Activated CD8-positive, alpha-beta memory T cell treated with anti-CD3 and anti-CD28 coated beads for 24 hours (primary cell): ENCODE measurements around the gene AVP.
"Not testable (repeated sequence)": the region's sequence is repeated elsewhere in the genome, so short reads cannot be mapped to it uniquely, and the experiment has no call there.

Experiments
- DNase-seq: peaks from one replicate; pipeline ENCODE4 v3.0.0-alpha.2; 2020

The AVP gene

GRCh38 chr20:3082955-3083952 lies 1.3 kb downstream of the AVP start:
- DNase-seq, result no peak

- DNase-seq, result no peak
Measured at GRCh38 chr20:3082306-3082951, 2.1 kb downstream of the AVP start.

- DNase-seq, result no peak
Measured at GRCh38 chr20:3081641-3082040, 2.9 kb downstream of the AVP start.

- DNase-seq, result no peak
Measured at GRCh38 chr20:3080939-3081388, 3.6 kb downstream of the AVP start.

- DNase-seq, result no peak
Measured at GRCh38 chr20:3077618-3078134, 6.8 kb downstream of the AVP start.

GRCh38 chr20:3075315-3075714 lies 9.2 kb downstream of the AVP start:
- DNase-seq, result not testable (repeated sequence)

- no peak for DNase-seq
Measured at GRCh38 chr20:3074812-3075211, 9.7 kb downstream of the AVP start.

GRCh38 chr20:3073251-3073643 lies 11.3 kb downstream of the AVP start:
- not testable (repeated sequence) for DNase-seq

- no peak for DNase-seq
Measured at GRCh38 chr20:3072530-3073250, 11.8 kb downstream of the AVP start.

GRCh38 chr20:3071610-3072529 lies 12.7 kb downstream of the AVP start, which contains the start of gene OXT:
OXT (plus strand) TSS chr20:3071620; CDS start chr20:3071656, 36 bp downstream.
- DNase-seq, result peak; percentile 86

GRCh38 chr20:3071266-3071609 lies 13.3 kb downstream of the AVP start:
- no peak for DNase-seq

- no peak for DNase-seq
Measured at GRCh38 chr20:3070725-3071124, 13.8 kb downstream of the AVP start.

- DNase-seq, result no peak
Measured at GRCh38 chr20:3068986-3069900, 15.3 kb downstream of the AVP start.

- DNase-seq, result no peak
Measured at GRCh38 chr20:3068075-3068474, 16.4 kb downstream of the AVP start.

- DNase-seq, result no peak
Measured at GRCh38 chr20:3067139-3068014, 17.1 kb downstream of the AVP start.

GRCh38 chr20:3064119-3064518 lies 20.4 kb downstream of the AVP start:
- not testable (repeated sequence) for DNase-seq

GRCh38 chr20:3059489-3059888 lies 25.0 kb downstream of the AVP start:
- no peak for DNase-seq

GRCh38 chr20:3051385-3052019 lies 33.0 kb downstream of the AVP start:
- DNase-seq, result no peak
